Eye (tissue), 1 donor: ENCODE measurements around the gene NDUFS1.
A peak's percentile ranks its signal among the peaks of the same experiment; 100 is the strongest.
"Not testable (repeated sequence)": the region's sequence is repeated elsewhere in the genome, so short reads cannot be mapped to it uniquely, and the experiment has no call there.

Experiments used
- DNase-seq: peaks from one replicate; pipeline ENCODE4 v3.0.0-alpha.2; 2015

Gene NDUFS1

DNA sequence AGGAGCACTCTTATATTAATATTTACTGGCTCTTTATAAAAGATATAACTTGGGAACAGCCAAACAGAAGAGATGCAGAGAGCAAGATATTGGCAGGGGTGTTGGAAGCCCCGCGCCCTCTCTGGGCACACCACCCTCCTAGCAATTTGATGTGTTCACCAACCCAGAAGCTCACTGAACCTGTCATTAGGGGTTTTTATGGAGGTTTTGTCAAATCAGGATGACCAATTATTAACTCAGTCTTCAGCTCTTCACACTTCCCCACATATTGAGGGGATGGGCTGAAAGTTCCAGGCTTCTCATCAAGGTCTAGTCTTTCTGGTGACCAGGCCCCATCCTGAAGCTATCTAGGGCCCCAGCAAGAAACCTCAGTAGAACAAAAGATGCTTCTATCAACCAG, 62.4 kb downstream of the NDUFS1 start:
- no peak for DNase-seq

DNA sequence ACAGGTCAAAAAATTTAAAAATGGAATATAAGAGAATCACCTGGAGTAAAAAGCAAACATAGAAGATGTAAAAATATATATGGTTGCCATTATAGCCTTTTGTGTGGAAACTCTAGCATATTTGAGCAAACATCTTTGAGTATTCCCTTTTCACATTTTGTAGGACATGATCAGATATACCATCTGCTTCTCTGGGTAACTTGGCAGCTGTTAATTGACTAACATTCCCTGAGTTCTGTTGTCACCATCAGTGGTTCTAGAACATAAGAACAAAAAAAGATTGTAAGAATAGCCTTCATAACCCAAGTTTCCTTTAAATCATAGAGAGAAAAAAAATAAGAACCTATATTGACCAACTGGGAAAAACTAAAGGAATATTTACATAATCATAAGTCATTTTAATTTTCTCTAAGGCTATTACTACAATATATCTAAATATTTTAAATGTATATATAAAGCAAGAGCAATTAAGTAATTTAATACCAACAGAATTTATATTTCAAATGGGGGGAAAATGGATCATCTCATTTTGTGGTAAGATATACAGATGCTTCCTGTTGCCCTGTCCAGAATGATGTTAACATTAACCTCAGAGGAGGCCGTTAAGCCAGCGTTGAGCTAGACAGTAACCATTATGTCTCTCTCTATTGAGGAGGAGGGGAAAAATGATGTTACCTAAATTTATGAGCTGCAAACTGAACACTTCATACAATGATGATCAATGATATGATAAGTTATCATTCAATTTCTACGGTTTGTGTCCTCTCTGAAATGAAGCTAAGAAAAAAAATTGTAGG, 63.5 kb downstream of the NDUFS1 start:
- DNase-seq = no peak

DNA sequence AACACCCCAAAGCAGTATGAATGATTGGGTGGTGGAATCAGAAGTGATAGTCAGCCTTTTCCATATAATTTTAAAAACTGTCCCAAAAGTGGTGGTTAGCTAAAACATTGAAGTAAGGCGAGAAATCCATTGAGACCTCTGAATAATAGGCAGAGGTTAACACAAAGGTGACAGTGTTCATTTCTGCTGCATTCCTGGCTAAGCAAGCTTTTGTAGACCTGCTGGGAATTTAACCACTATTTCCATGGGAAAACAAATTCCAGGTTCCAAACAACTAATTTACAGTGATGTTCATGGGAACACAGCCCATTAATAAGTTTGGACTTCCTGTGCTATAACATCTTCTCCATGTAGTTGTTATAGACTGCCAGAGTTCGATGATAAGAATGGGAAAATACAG, 66.9 kb downstream of the NDUFS1 start:
- DNase-seq = no peak

DNA sequence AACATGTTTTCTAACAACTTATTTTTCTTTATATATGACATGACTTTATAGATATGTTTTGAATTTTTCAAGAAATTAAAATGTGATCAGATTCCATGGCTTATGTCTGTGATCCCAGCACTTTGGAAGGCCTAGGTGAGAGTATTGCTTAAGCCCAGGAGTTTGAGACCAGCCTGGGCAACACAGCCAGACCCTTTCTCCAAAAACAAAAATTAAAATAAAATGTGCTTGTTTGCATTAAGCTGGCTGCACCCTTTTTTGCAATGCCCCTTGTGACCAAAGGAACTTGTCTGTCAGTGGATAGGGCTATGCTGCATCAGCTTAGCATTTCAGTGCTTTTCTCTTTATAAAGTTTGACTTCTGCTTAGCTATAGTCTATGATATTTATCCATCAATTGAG, 71.0 kb downstream of the NDUFS1 start:
- DNase-seq = no peak

DNA sequence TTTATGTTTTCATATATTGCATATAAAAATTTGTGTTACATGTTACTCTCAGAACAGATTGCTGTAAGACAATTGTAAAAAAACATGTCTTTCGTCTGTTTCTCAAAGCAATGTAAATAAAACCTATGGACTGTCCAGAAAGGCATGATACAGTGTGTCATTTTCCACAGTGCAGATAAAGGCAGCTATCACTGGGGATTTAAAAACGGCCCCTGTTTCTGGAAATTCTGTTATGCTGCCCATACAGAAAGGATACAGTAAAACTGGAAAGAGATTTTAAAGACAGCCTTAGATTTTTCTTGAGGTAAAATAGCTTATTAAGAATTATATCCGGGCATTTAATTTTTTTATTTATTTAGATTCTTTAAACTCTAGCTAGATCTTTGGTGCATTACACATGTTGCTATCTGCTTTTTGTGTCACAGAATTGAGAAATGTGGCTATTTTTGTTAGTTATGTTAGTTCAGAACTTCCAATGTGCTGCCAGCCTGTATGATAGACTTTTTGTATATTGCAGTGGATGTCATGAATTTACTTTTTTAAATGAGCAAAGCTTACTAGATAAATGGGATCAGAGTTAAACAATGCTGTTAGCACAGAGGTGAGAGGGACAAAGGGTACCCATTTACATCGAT, 72.4 kb downstream of the NDUFS1 start:
- peak; percentile 63 for DNase-seq

DNA sequence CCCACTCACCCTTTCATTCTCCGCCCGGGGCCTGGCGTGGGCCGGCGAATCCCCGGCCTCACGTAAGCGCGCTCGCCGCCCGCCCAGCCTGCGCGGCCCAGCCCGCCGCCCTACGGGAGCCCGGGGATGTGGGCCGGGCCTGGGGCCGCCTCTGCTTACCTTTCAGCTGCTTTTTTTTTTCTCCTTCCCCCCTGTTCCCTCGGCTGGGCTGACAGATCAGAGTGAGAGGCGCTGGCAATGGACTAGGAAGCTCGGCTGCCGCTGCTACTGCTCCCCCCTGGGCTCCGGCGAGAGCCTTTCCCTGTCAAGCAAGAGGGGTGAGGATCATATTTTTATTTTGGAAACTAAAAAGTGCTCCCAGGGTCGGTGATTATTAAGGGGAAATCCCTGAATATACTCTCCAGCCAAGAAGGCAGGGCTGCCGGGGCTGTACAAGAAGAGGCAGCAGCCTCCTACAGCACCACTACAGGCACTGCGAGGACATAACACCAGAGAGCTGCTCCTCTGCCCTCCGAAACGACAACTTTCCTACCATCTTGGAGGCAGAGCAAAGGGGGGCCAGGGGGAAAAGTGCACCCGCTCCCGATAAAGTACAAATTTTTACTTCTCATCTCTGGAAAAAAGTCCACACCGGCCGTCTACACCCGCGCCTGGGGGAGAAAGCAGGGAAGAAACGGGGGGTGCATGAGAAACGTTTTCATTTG, 73.3 kb downstream of the NDUFS1 start, which contains the start of gene INO80D:
TSS of gene INO80D (minus strand) at position 433 of the 704 bp plus-strand sequence. CDS start 23,158 bp downstream, outside the sequence.
- peak; percentile 94 for DNase-seq

DNA sequence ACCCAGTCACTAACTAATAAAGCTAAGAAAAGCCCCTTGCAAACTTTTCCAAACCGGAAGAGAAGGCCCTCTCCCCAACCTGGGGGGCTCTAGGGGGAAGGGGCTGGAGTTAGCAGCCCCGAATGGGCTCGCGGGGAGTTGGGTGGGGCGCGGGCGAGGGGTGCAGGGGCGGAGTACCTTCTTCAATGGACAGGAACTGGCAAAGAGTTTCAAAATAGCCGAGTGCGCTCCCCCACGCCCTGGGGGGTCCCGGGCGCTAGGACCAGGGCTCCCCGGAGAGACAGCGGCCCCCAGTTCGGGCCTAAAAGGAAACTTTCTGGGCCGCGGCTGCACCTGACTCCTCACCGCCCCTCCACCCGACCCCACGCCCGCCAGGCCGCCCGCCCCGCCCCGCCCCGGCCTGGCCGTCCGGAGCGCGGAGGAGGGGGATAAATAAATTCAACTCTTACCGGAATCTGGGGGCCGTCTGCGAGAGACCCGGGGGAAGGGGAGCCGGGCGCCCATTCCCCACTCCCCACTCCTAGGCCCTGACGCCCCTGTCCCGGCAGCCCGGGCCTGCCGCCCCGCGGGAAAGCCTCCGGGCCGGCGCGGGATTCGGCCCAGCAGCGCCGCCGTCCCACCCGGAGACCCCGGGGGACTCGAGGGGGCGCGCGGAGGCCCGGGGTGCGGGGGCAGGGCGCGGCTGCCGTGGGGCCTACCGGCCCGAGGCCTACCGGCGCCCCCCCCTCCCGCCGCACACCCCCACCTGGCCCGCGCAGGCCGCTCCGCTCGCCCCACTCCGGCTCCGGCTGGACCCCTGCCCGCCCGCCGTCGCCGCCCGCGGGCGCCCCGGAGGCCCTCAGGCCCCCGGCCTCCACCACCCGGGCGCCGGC, 74.1 kb downstream of the NDUFS1 start:
- peak; percentile 74 for DNase-seq

DNA sequence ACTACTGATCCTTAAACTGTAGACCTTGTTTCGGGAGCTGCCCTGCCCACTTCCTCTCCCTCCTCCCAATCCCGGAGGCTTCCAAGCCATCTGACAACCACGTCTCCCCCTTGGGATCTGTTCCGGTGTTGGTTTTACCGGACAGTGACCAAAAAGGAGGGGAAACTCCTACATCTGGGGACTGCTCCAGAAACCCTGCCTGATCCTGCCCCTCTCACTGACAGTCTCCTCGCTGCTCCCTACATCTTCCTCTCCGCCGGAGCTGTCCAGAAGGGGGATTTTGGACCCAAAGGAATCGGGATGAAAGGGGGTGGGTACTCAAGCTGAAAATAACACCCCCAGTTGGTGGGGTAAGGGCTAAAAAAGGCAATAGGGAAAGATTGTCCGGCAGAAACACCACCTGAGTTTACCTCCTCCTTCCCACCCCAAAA, 74.8 kb downstream of the NDUFS1 start:
- peak; percentile 79 for DNase-seq

DNA sequence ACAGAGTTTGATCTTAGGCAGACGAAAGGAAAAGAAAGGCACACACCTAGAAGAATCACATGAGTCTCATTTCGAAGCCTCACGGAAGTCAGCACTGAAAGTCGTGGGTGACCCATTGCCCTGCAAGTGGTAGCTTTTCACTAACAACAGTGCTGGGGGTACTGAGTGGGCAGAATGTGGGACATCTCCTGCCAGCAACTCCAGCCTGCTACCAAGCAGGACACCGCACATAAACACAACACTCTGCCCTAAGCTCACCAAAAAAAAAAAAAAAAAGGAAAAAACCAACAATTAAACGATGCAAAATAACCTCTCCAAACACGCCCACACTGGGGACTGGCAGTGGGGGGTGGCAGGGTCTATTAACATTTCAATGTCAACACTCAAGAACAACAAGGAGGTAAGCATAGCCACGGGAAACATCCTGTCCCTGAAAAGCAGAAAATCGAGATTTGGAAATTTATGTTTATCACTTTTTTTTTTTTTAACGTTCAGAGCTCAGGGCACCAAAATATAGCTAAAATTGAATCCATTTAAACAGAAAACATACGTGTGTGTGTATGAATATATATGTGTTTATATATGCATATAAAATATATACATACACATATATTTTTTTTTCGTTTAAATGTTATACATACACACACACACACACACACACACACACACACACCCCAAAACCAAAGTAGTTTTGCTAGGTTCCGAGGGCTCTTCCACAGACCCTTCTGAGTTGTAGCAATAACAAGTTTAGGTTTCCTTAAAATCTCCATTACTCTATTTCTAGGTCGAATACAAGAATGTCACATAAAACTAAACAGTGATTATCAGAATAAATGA, 75.4 kb downstream of the NDUFS1 start:
- peak; percentile 27 for DNase-seq

DNA sequence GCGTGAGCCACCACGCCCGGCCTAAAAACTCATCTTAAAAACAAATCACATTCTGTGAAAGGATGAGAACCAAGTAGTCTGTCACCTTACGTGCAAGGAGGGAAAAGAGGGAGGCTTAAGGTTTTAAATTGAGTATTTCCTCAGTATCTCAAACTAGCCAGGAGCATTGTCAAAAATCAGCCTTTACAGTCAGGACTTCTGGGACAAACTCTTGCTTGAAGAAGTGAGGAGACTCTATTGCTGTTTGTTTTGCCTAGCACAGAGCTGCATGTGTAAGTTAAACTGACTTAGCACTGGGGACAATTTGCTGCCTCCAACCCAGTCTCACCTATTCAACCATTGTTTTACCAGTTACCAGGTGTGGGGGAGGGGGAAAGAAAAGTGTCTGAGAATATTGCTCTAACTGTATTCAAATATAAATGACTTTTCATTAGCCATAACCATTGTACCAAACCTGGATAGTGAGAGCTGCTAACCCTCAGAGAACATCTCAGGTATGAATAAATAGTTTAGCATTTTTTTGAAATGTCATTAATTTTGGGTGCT, 76.9 kb downstream of the NDUFS1 start:
- no peak for DNase-seq

DNA sequence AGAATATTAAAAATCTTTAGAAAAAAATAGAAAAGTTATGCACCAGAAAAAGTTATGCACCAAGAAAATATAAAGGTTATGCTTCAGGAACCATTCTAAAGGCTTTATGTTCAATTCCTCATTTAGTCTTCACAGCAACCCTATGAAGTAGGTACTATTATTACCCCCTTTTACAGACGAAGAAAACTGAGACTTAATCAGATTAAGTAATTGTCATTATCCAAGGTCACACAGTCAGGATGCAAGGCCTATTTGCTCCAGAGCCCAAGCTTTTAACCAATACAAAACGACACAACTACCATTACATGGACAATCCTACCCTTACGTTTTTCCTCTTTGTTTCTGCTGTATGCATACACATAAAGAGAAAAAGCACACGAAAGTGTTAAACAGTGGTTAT, 78.3 kb downstream of the NDUFS1 start:
- DNase-seq = no peak

DNA sequence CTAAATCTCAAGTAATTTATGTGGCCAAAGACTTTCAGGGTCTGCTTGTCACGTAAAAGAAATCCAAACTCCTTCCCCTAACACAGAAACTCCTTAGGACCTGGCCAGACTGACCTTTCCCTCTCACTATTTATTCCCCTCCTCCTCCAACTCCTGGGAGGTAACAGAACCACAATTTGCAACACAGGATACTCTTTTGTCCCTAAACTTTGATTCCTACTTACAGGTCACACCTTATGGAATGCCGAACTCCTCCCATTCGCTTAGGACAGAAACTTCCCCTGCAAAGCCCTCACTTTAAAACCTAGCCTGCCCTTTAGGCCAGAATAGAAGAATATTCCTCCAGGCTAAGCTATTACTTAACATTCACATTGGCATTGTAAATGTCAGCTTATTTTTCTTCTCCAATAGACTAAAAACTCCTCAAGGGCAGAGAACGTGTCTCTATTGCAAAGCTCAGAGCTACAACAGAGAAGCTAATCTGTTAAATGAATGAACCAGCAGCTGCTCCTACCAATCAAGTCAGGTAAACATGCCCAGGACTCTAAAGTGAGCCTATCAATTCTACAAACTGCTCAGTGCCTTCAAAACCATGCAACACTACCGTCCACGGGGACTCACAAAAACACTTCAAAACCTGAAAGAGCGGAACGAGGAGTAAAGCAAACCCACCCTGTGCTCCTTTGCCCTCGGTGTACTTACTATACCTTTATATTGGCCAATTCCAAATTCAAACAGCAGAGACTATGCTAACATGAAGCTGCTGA, 79.4 kb downstream of the NDUFS1 start:
- DNase-seq = no peak

DNA sequence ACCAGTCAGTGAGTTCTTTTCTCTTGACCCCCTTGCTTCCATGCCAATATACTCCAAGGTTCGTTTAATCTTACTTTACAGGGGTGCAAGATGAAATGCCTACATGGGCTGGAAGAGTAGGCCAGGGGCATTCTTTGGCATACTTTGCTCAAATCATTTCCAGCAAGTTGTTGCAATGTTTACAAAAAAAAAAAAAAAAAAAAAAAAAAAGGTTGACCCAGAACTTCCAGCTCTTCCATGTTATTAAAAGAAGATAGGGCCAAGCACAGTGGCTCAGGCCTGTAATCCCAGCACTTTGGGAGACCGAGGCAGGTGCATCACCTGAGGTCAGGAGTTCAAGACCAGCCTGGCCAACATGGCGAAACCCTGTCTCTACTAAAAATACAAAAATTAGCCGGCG, 81.4 kb downstream of the NDUFS1 start:
- DNase-seq = not testable (repeated sequence)

DNA sequence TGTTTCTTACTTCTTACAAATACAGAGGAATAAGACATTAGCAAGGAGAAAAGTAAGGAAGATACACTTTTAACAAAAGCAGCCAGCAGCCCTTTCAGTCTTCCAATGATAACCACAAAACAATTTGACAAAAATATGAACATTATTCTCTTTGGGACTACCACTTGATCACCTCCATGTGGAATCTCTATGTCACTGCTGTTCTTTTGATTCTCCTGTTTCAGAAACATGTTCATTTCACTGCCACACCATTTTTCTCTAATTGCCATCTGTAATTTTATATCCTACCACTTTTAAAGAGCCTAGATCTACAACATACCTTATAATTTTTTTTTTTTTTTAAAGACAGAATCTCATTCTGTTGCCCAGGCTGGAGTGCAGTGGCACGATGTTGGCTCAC, 84.1 kb downstream of the NDUFS1 start:
- no peak for DNase-seq

DNA sequence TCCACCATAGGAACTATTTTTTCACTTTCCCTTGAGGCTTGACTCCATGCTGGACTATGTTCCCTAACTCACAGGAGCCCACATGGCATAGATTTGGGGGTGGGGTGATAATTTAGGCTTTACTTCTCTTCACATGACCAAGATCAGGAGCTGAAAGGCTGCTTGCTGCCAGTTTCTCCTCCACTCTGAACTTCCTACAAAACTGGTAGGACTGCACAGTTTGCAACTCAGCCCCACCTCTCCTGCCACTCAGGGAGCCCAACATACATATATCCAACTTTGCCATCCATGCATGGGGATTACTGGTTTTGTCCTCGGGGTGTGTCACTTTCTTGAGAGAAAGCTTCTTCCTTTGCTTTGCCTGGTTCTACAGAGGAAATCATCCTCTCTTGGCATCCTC, 87.4 kb downstream of the NDUFS1 start:
- DNase-seq = no peak

DNA sequence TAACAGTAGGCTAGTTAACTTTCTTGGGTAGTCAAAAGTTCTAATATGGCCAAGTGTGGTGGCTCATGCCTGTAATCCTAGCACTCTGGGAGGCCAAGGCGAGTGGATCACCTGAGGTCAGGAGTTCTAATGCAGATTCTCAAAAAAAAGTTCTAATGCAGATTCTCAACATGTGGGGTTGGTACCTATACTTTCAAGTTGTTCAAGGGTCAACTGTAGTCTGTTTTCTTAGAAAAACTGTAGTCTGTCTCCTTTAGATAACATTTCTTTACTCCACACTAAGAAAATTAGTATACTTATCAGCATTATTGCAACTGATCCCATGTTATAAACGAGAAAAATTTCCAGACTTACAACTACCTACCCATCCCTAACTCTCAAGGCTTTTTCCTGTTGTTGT, 89.8 kb downstream of the NDUFS1 start:
- DNase-seq = no peak

DNA sequence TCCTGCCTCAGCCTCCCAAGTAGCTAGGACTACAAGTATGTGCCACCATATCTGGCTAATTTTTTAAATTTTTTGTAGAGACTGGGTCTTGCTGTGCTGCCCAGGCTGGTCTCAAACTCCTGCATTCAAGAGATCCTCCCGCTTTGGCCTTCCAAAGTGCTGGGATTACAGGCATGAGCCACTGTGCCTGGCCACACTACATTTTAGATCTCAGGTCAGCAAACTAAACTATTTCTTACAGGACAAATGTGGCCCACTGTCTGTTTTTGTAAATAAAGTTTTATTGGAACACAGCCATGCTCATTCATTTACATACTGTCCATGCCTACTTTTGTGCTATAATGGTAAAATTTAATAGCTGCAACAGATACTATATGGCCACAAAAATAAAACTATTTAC, 91.0 kb downstream of the NDUFS1 start:
- DNase-seq = no peak
